H1 (cell line): ENCODE results near the gene LIG1. TPM values are rescaled to one million over a fixed set of nuclear protein-coding genes. Genes with fewer than 3 reads are reported as not detected.

Experiments used
- CTCF ChIA-PET: fragments of 300-600 bp; sonication (Branson Sonifier 250); formaldehyde crosslinking; loops from one replicate; lab custom pipeline; 2021; ENCODE audit not compliant: partially characterized antibody; lab: Charles Lee
- POLR2A ChIA-PET: fragments of 300-600 bp; sonication (Branson Sonifier 250); formaldehyde crosslinking; loops from one replicate; lab custom pipeline; 2021; ENCODE audit warnings: inconsistent platforms; ENCODE audit not compliant: partially characterized antibody; lab: Charles Lee
- DNase-seq, 2 experiments: peaks; one replicate each; pipeline versions ENCODE4 v3.0.0 to v3.0.0-alpha.2; 2010 to 2022; ENCODE audit warnings: low spot score in 2 of 2, low read depth in 1 of 2, mixed read lengths in 1 of 2
- FAIRE-seq: peaks from 2 replicates; lab custom pipeline; 2011; peaks lifted over from hg19 to GRCh38; lab: Jason Lieb, UNC
- H2AFZ ChIP-seq: 2 replicates; pipeline ENCODE4 v1.8.1; 2012; ENCODE audit warnings: low read length, inconsistent platforms
- H2AK5ac ChIP-seq: 2 replicates; pipeline ENCODE4 v1.6.1; 2013; ENCODE audit warnings: low read depth, low read length
- H2BK120ac ChIP-seq: replicated peaks from 2 replicates; pipeline ENCODE3; 2013; ENCODE audit warnings: low read depth, low read length, inconsistent platforms
- H2BK12ac ChIP-seq: 2 replicates; pipeline ENCODE4 v1.6.1; 2013; ENCODE audit warnings: low read depth, low read length
- H2BK15ac ChIP-seq: 2 replicates; pipeline ENCODE4 v1.6.1; 2013; ENCODE audit warnings: low read length
- H2BK20ac ChIP-seq: 2 replicates; pipeline ENCODE4 v1.6.1; 2013; ENCODE audit warnings: low read length
- H2BK5ac ChIP-seq: 2 replicates; pipeline ENCODE4 v1.6.1; 2013; ENCODE audit warnings: low read depth, low read length
- H3K14ac ChIP-seq: 2 replicates; pipeline ENCODE4 v1.6.1; 2013; ENCODE audit warnings: inconsistent platforms; ENCODE audit not compliant: insufficient read length
- H3K18ac ChIP-seq: 2 replicates; pipeline ENCODE4 v1.6.1; 2013; ENCODE audit warnings: low read length; ENCODE audit errors: extremely low read depth
- H3K23ac ChIP-seq: 2 replicates; pipeline ENCODE4 v1.6.1; 2013; ENCODE audit warnings: inconsistent platforms; ENCODE audit not compliant: insufficient read length
- H3K23me2 ChIP-seq: 2 replicates; pipeline ENCODE4 v1.6.1; 2013; ENCODE audit warnings: low read depth, low read length
- H3K27ac ChIP-seq: 2 replicates; pipeline ENCODE4 v1.6.1; 2011; ENCODE audit warnings: low read depth, low read length, inconsistent platforms
- H3K27me3 ChIP-seq, 4 experiments: replicated peaks in 1 of 4; 1 replicate in 1 of 4; 2 replicates in 3 of 4; pipeline versions ENCODE4 v1.6.1 to v1.8.1; 2011 to 2013; ENCODE audit warnings: low read length in 3 of 4, mild to moderate bottlenecking in 3 of 4, inconsistent platforms in 2 of 4, mixed read lengths in 2 of 4, moderate library complexity in 1 of 4; ENCODE audit not compliant: control insufficient read depth in 3 of 4, insufficient read depth in 3 of 4; ENCODE audit errors: extremely low read depth in 1 of 4
- H3K36me3 ChIP-seq, 4 experiments: 2 replicates each; pipeline versions ENCODE4 v1.6.1 to v1.8.1; 2011 to 2013; ENCODE audit warnings: mild to moderate bottlenecking in 4 of 4, low read length in 3 of 4, moderate library complexity in 2 of 4, control low read depth in 1 of 4, inconsistent platforms in 1 of 4; ENCODE audit not compliant: insufficient read depth in 4 of 4, control insufficient read depth in 2 of 4
- H3K4ac ChIP-seq: replicated peaks from 2 replicates; pipeline ENCODE3; 2013; ENCODE audit warnings: low read length, low read depth, mixed read lengths, inconsistent platforms; ENCODE audit not compliant: insufficient read length
- H3K4me1 ChIP-seq, 4 experiments: replicated peaks in 1 of 4; 1 replicate in 1 of 4; 2 replicates in 3 of 4; pipeline versions ENCODE4 v1.6.1 to v1.8.1; 2011 to 2013; ENCODE audit warnings: low read length in 3 of 4, inconsistent platforms in 2 of 4, mixed read lengths in 1 of 4; ENCODE audit not compliant: insufficient read depth in 4 of 4, control insufficient read depth in 3 of 4
- H3K4me2 ChIP-seq, 2 experiments: 2 replicates each; pipeline versions ENCODE4 v1.6.1 to v1.8.1; 2011 to 2013; ENCODE audit warnings: low read depth in 2 of 2, low read length in 2 of 2, control low read depth in 1 of 2, inconsistent platforms in 1 of 2, mild to moderate bottlenecking in 1 of 2; ENCODE audit not compliant: insufficient read depth in 1 of 2
- H3K4me3 ChIP-seq, 4 experiments: fragments of 200-600, 300-600 bp in 1 of 4; sonication (generic), shearing (Covaris generic), sonication (Bioruptor Twin) in 1 of 4; 2 replicates each; pipeline versions ENCODE4 v1.5.1 to v1.8.1; 2011 to 2016; ENCODE audit warnings: low read length in 4 of 4, low read depth in 3 of 4, control low read depth in 2 of 4, inconsistent platforms in 2 of 4, mild to moderate bottlenecking in 2 of 4, mixed read lengths in 1 of 4, moderate library complexity in 1 of 4; ENCODE audit not compliant: insufficient read depth in 2 of 4; ENCODE audit errors: extremely low read depth in 1 of 4
- H3K56ac ChIP-seq: replicated peaks from 2 replicates; pipeline ENCODE3; 2013; ENCODE audit warnings: low read depth, mild to moderate bottlenecking, mixed read lengths, low read length, inconsistent platforms; ENCODE audit not compliant: insufficient read length
- H3K79me1 ChIP-seq: 2 replicates; pipeline ENCODE4 v1.6.1; 2013; ENCODE audit warnings: low read depth, low read length, control low read depth
- H3K79me2 ChIP-seq, 2 experiments: 2 replicates each; pipeline versions ENCODE4 v1.6.1 to v1.8.1; 2012 to 2013; ENCODE audit warnings: low read length in 2 of 2, mild to moderate bottlenecking in 2 of 2, inconsistent platforms in 1 of 2; ENCODE audit not compliant: insufficient read depth in 2 of 2, control insufficient read depth in 1 of 2
- H3K9ac ChIP-seq, 4 experiments: replicated peaks in 1 of 4; 1 replicate in 1 of 4; 2 replicates in 3 of 4; pipeline versions ENCODE4 v1.6.1 to v1.8.1; 2011 to 2013; ENCODE audit warnings: low read depth in 3 of 4, low read length in 3 of 4, control low read depth in 2 of 4, mild to moderate bottlenecking in 2 of 4, moderate library complexity in 2 of 4, inconsistent platforms in 1 of 4; ENCODE audit errors: extremely low read depth in 1 of 4
- H3K9me3 ChIP-seq, 2 experiments: 2 replicates each; pipeline versions ENCODE4 v1.6.1 to v1.8.1; 2012 to 2013; ENCODE audit warnings: mild to moderate bottlenecking in 2 of 2, moderate library complexity in 2 of 2, control low read depth in 1 of 2, inconsistent platforms in 1 of 2, low read depth in 1 of 2, low read length in 1 of 2, mixed read lengths in 1 of 2; ENCODE audit not compliant: insufficient read depth in 2 of 2
- H4K20me1 ChIP-seq, 2 experiments: replicated peaks in 1 of 2; 2 replicates each; pipeline versions ENCODE3 to v1.8.1; 2011 to 2013; ENCODE audit warnings: inconsistent platforms in 2 of 2, low read length in 2 of 2, mild to moderate bottlenecking in 1 of 2; ENCODE audit not compliant: insufficient read depth in 2 of 2, control insufficient read depth in 1 of 2
- H4K5ac ChIP-seq: 2 replicates; pipeline ENCODE4 v1.6.1; 2013; ENCODE audit warnings: low read length, low read depth, mixed read lengths, inconsistent platforms; ENCODE audit not compliant: insufficient read length
- H4K8ac ChIP-seq: 2 replicates; pipeline ENCODE4 v1.8.0; 2013; ENCODE audit warnings: mild to moderate bottlenecking, moderate library complexity, low read length, inconsistent platforms; ENCODE audit not compliant: insufficient read depth; ENCODE audit errors: extremely low read depth
- H4K91ac ChIP-seq: replicated peaks from 2 replicates; pipeline ENCODE3; 2013; ENCODE audit warnings: low read length, mixed read lengths, inconsistent platforms; ENCODE audit not compliant: insufficient read length
- CEBPB ChIP-seq: IDR thresholded peaks from 2 replicates; pipeline ENCODE4 v1.6.1; 2012; ENCODE audit warnings: low read depth, low read length
- EGR1 ChIP-seq: IDR thresholded peaks from 2 replicates; pipeline ENCODE4 v1.6.1; 2011; ENCODE audit warnings: low read depth, low read length, borderline replicate concordance
- NANOG ChIP-seq: IDR thresholded peaks from 2 replicates; pipeline ENCODE4 v1.6.1; 2011; ENCODE audit warnings: low read length, low read depth, mild to moderate bottlenecking, inconsistent platforms; ENCODE audit not compliant: insufficient read depth, poor library complexity, severe bottlenecking
- NRF1 ChIP-seq: IDR thresholded peaks from 2 replicates; pipeline ENCODE4 v1.6.1; 2011; ENCODE audit warnings: mild to moderate bottlenecking, low read depth, low read length, improper control_type of control experiment
- SIRT6 ChIP-seq: IDR thresholded peaks from one replicate; pipeline ENCODE4 v1.7.1; 2012; ENCODE audit warnings: low read length, inconsistent platforms
- SP1 ChIP-seq: IDR thresholded peaks from 2 replicates; pipeline ENCODE4 v1.6.1; 2011; ENCODE audit warnings: low read depth, low read length
- ZNF274 ChIP-seq: IDR thresholded peaks from 2 replicates; pipeline ENCODE4 v1.7.0; 2012; ENCODE audit warnings: low read length, borderline replicate concordance; ENCODE audit errors: extremely low read depth
- WGBS, 2 experiments: shearing (Covaris generic) in 1 of 2; methylation state at CpG; one replicate each; pipeline versions ENCODE4 v1.1.6 to v1.1.7; 2013 to 2015; ENCODE audit warnings: low lambda C conversion rate in 2 of 2, mixed read lengths in 2 of 2, inconsistent platforms in 1 of 2, low coverage in 1 of 2, missing lambda C conversion rate in 1 of 2; ENCODE audit not compliant: insufficient replicate concordance in 2 of 2, insufficient coverage in 1 of 2, insufficient read length in 1 of 2; ENCODE audit errors: extremely low coverage in 1 of 2, missing lambda C conversion rate in 1 of 2; 5-methylcytosine and 5-hydroxymethylcytosine counted together
- polyA plus RNA-seq, 7 experiments: library from polyadenylated mRNA; depleted of rRNA in 3 of 7; stranded (reverse) in 5 of 7; unstranded in 2 of 7; fragments of >200 nt in 5 of 7; fragments of 200-250 nt in 2 of 7; gene quantifications; 1 replicate in 5 of 7; 2 replicates in 1 of 7; 4 replicates in 1 of 7; pipeline versions ENCODE4 v1.2.1 to v1.2.3, GENCODE V29; 2011 to 2013; ENCODE audit warnings: missing spikeins in 2 of 7, mixed read lengths in 2 of 7
- total RNA-seq: library from RNA; stranded (reverse); fragmentation: NEBNext Ultra II Directional; extraction: Animal tissue kit (Norgen Biotek cat#: 25700); gene quantifications from 2 replicates; pipeline ENCODE4 v1.2.1, GENCODE V29; 2021

Gene LIG1
- total and polyA plus RNA-seq, 2 of the 8 experiments (the other 6 are each of a cell fraction or from before 2014, with no cell fraction given): 67.6 to 113 TPM

- Histone ChIP-seq H2BK12ac (no peak overlapping the region), H2BK15ac (no peak overlapping the region)
Measured at GRCh38 chr19:48174445-48175030, 4.4 kb upstream of the LIG1 start.

More at GRCh38 chr19:48174445-48175030, 4.4 kb upstream of the LIG1 start:
- H3K18ac ChIP-seq: no peak overlapping the region
- H3K36me3 ChIP-seq: peaks cover 2 to 22% (median 17%) of the 10 kb centered on the region in 4 experiments
- FAIRE-seq (no peak), DNase-seq (no peak)
- H2AK5ac ChIP-seq: no peak overlapping the region
- H2BK120ac ChIP-seq: no peak overlapping the region
- no peak overlapping the region for H3K4ac ChIP-seq
- H3K4me1 ChIP-seq: peaks cover 0 to 7% (median 4%) of the 10 kb centered on the region in 4 experiments; a peak in 5 of 7 replicates
- peaks cover 2% of the 10 kb centered on the region; the same call in 1 of the 2 replicates for H3K79me1 ChIP-seq
- no peaks in the 10 kb centered on the region for H3K9me3 ChIP-seq
- H3K4me3 ChIP-seq: no peak overlapping the region
- H3K79me2 ChIP-seq: peaks cover 0 to 9% of the 10 kb centered on the region in 2 experiments; a peak in 2 of 4 replicates
- H3K23me2 ChIP-seq: peaks cover 11% of the 10 kb centered on the region
- no peak overlapping the region for H3K56ac ChIP-seq
- no peak overlapping the region for H3K14ac ChIP-seq
- H3K27ac ChIP-seq: no peak overlapping the region
- no peak overlapping the region for H2AFZ ChIP-seq
- no peak for TF ChIP-seq NRF1
- TF ChIP-seq EGR1: no peak
- no peak for TF ChIP-seq ZNF274
- no peak for TF ChIP-seq SP1
- no peak for TF ChIP-seq CEBPB
- TF ChIP-seq NANOG: no peak
- no peak for TF ChIP-seq SIRT6
- H4K5ac ChIP-seq: no peak overlapping the region
- no peak overlapping the region for H2BK5ac ChIP-seq
- POLR2A ChIA-PET: interaction anchor here (0.6 to 1.4 kb wide), 2 partner anchors 15 to 103 kb away, joined by 3 read pairs; no protein-coding TSS in a partner anchor
- no peak overlapping the region for H2BK20ac ChIP-seq
- CTCF ChIA-PET: interaction anchor here (2.2 to 2.4 kb wide), 2 partner anchors 16 to 20 kb away, joined by 10 to 11 read pairs; no protein-coding TSS in a partner anchor
- no peak overlapping the region for H4K8ac ChIP-seq
- no peak overlapping the region for H4K91ac ChIP-seq
- WGBS, 2 experiments: 81% methylated on average over 6 of the region's 6 CpGs; no CpG with 5 or more reads in 1 of the 2 experiments
- no peak overlapping the region for H3K9ac ChIP-seq
- H3K23ac ChIP-seq: no peak overlapping the region
- H3K27me3 ChIP-seq: no peaks in the 10 kb centered on the region
- H4K20me1 ChIP-seq: peaks cover 0 to 2% of the 10 kb centered on the region in 2 experiments
- no peak overlapping the region for H3K4me2 ChIP-seq
